ENCODE measurements around the gene LSM14B. TPM values are rescaled to one million over a fixed set of nuclear protein-coding genes. Genes with fewer than 3 reads are reported as not detected.

The LSM14B gene
- total RNA-seq, 1 experiment from 2014 or later: 51.3 TPM

GRCh38 chr20:62156254-62156556 lies 33.9 kb downstream of the LSM14B start:
- Histone ChIP-seq H3K27me3 (ENCODE audit: insufficient read depth, low read length) (no peaks in the 10 kb centered on the region), H3K9me2 (ENCODE audit: insufficient read depth) (no peaks in the 10 kb centered on the region), H3K9ac (ENCODE audit: low read length) (peak overlapping the region; percentile 25; the same call in 1 of the 2 replicates), H3K4me1 (ENCODE audit: control insufficient read depth in 1 of 2, insufficient read depth in 2 of 2, low read length in 2 of 2) (peaks cover 40 to 63% of the 10 kb centered on the region in 2 experiments), H3K9me3 (ENCODE audit: control insufficient read depth in 1 of 2, insufficient read depth in 1 of 2, low read depth in 1 of 2, low read length in 2 of 2) (no peaks in the 10 kb centered on the region), H2AFZ (ENCODE audit: low read depth, low read length, poor library complexity, severe bottlenecking) (no peak overlapping the region), H3K79me2 (ENCODE audit: insufficient read depth, low read length) (peaks cover 93% of the 10 kb centered on the region), H3K4me2 (ENCODE audit: low read length) (peak overlapping the region; percentile 47; the same call in 1 of the 2 replicates), H4K20me1 (ENCODE audit: insufficient read depth) (peaks cover 3% of the 10 kb centered on the region; the same call in 1 of the 2 replicates), H3K27ac (ENCODE audit: low read depth, low read length) (peak overlapping the region; percentile 63), H3K4me3 (replicated peaks in 1 of 2; ENCODE audit: low read depth in 1 of 2, low read length in 2 of 2) (no peak overlapping the region), H3K36me3 (ENCODE audit: control insufficient read depth in 1 of 2, insufficient read depth in 2 of 2, low read length in 2 of 2) (peaks cover 5 to 27% of the 10 kb centered on the region in 2 experiments; a peak in 1 of 4 replicates)
- ChIA-PET CTCF (interaction anchor here (0.7 to 1.4 kb wide), 4 partner anchors 11 to 145 kb away, joined by 3 to 8 read pairs (median 4); partner anchors contain the start of gene LSM14B), POLR2A (no interaction called here), RAD21 (ENCODE audit: low non-redundant PET in 1 of 2, low total read pairs in 2 of 2, uncharacterized antibody in 2 of 2, unreplicated experiment in 2 of 2) (no interaction called here)
- ATAC-seq: no peak
- no peak for DNase-seq (ENCODE audit: low read depth, low spot score)
- BruUV-seq (replicated peaks): no TSS peak
- TF ChIP-seq SRF (IDR thresholded peaks at IDR 0.05; ENCODE audit: low read depth): no peak
- no peak for TF ChIP-seq SIN3A (IDR thresholded peaks at IDR 0.05; ENCODE audit: low read depth)
- no peak for TF ChIP-seq ATF3 (IDR thresholded peaks at IDR 0.05)
- no peak for TF ChIP-seq EZH2 (IDR thresholded peaks at IDR 0.05)
- TF ChIP-seq ELF1 (IDR thresholded peaks at IDR 0.05; ENCODE audit: borderline replicate concordance, low read depth): no peak
- no peak for TF ChIP-seq FOSL1 (IDR thresholded peaks at IDR 0.05; ENCODE audit: low read depth)
- no peak for TF ChIP-seq ZBTB33 (IDR thresholded peaks at IDR 0.05; ENCODE audit: extremely low read depth, insufficient replicate concordance, low read length)
- TF ChIP-seq CEBPB (IDR thresholded peaks at IDR 0.05; ENCODE audit: low read depth): no peak
- TF ChIP-seq, protein P1, sequence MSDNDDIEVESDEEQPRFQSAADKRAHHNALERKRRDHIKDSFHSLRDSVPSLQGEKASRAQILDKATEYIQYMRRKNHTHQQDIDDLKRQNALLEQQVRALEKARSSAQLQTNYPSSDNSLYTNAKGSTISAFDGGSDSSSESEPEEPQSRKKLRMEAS (IDR thresholded peaks at IDR 0.05): no peak
- intact Hi-C loops (cut with micrococcal nuclease): no loop called here
